BE2C (cell line): Measurements from ENCODE around the gene EEF1B2.

Source experiments
- DNase-seq: peaks from one replicate; pipeline ENCODE4 v3.0.0-alpha.2; 2020
- H3K27me3 ChIP-seq: fragments of 250-450 bp; sonication (Bioruptor Pico); 2 replicates; pipeline ENCODE4 v1.5.1; 2020; ENCODE audit warnings: mild to moderate bottlenecking
- H3K36me3 ChIP-seq: fragments of 250-450 bp; sonication (Bioruptor Pico); 2 replicates; pipeline ENCODE4 v1.5.1; 2020; ENCODE audit warnings: mild to moderate bottlenecking
- H3K4me1 ChIP-seq: fragments of 250-450 bp; sonication (Bioruptor Pico); 2 replicates; pipeline ENCODE4 v1.5.1; 2020
- H3K4me3 ChIP-seq: 2 replicates; pipeline ENCODE4 v1.5.1; 2011; ENCODE audit warnings: low read depth, low read length
- H3K9me3 ChIP-seq: fragments of 250-450 bp; sonication (Bioruptor Pico); 2 replicates; pipeline ENCODE4 v1.5.1; 2020
- TF ChIP-seq, protein P1 (sequence below): IDR thresholded peaks from 2 replicates; pipeline ENCODE4 v1.5.1; 2012; ENCODE audit warnings: mild to moderate bottlenecking, low read depth, low read length

EEF1B2 gene

DNA sequence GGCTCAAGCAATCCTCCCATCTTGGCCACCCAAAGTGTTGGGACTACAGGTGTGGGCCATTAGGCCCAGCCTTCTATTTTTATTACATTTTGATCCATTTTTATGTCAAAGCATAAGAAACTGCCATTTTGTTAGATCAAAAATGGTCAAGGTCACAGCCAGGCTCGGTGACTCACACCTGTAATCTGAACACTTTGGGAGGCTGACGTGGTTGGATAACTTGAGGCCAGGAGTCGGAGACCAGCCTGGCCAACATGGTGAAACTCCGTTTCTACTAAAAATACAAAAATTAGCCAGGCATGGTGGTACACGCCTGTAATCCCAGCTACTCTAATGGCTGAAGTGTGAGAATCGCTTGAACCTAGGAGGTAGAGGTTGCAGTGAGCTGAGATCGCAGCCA, 49.2 kb downstream of the EEF1B2 start:
- H3K36me3 ChIP-seq = 0 out of 2 replicates have a peak, but pooled peaks cover 4% of the 10 kb centered on the region
- H3K9me3 ChIP-seq = no peaks in the 10 kb centered on the region
- no peaks in the 10 kb centered on the region for H3K27me3 ChIP-seq
- TF ChIP-seq, protein P1, sequence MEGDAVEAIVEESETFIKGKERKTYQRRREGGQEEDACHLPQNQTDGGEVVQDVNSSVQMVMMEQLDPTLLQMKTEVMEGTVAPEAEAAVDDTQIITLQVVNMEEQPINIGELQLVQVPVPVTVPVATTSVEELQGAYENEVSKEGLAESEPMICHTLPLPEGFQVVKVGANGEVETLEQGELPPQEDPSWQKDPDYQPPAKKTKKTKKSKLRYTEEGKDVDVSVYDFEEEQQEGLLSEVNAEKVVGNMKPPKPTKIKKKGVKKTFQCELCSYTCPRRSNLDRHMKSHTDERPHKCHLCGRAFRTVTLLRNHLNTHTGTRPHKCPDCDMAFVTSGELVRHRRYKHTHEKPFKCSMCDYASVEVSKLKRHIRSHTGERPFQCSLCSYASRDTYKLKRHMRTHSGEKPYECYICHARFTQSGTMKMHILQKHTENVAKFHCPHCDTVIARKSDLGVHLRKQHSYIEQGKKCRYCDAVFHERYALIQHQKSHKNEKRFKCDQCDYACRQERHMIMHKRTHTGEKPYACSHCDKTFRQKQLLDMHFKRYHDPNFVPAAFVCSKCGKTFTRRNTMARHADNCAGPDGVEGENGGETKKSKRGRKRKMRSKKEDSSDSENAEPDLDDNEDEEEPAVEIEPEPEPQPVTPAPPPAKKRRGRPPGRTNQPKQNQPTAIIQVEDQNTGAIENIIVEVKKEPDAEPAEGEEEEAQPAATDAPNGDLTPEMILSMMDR = no peak
- peaks cover 4% of the 10 kb centered on the region; the same call in 1 of the 2 replicates for H3K4me1 ChIP-seq
- no peak overlapping the region for H3K4me3 ChIP-seq
- DNase-seq = no peak

GRCh38 chr2:206211657-206212255, 52.1 kb downstream of the EEF1B2 start:
- Histone ChIP-seq H3K9me3 (no peaks in the 10 kb centered on the region), H3K36me3 (peaks cover 4% of the 10 kb centered on the region; the same call in 1 of the 2 replicates), H3K4me3 (no peak overlapping the region), H3K4me1 (peaks cover 4% of the 10 kb centered on the region; the same call in 1 of the 2 replicates), H3K27me3 (no peaks in the 10 kb centered on the region)
- no peak for DNase-seq
- TF ChIP-seq, protein P1 = no peak
